ENCODE measurements around the gene PIR.

The PIR gene

GRCh38 chrX:15416133-15416993, 76.8 kb downstream of the PIR start:
- no peak for DNase-seq

- DNase-seq, result no peak
Observed at GRCh38 chrX:15413101-15413500, 80.0 kb downstream of the PIR start.

- DNase-seq, result no peak
Observed at GRCh38 chrX:15410947-15411346, 82.2 kb downstream of the PIR start.

- DNase-seq, result no peak
Observed at GRCh38 chrX:15410430-15410829, 82.7 kb downstream of the PIR start.

- DNase-seq, result no peak
Observed at GRCh38 chrX:15405846-15406245, 87.3 kb downstream of the PIR start.

GRCh38 chrX:15404401-15405096, 88.6 kb downstream of the PIR start:
- no peak for DNase-seq

GRCh38 chrX:15401378-15401777, 91.8 kb downstream of the PIR start:
- DNase-seq, result no peak

GRCh38 chrX:15399962-15400391, 93.2 kb downstream of the PIR start:
- no peak for DNase-seq

- no peak for DNase-seq
Observed at GRCh38 chrX:15398874-15399273, 94.3 kb downstream of the PIR start.

- DNase-seq, result no peak
Observed at GRCh38 chrX:15395789-15396188, 97.3 kb downstream of the PIR start.

GRCh38 chrX:15391850-15392249, 101.3 kb downstream of the PIR start:
- DNase-seq, result no peak

GRCh38 chrX:15384304-15384703, 108.8 kb downstream of the PIR start, which contains the start of gene VEGFD:
Gene VEGFD (minus strand): TSS chrX:15384413. CDS start chrX:15383946, 467 bp downstream.
- DNase-seq, result no peak

- no peak for DNase-seq
Observed at GRCh38 chrX:15382813-15383212, 110.3 kb downstream of the PIR start.

GRCh38 chrX:15376956-15377355, 116.2 kb downstream of the PIR start:
- DNase-seq, result no peak

- DNase-seq, result no peak
Observed at GRCh38 chrX:15373976-15374375, 119.2 kb downstream of the PIR start.

- DNase-seq, result no peak
Observed at GRCh38 chrX:15366506-15367352, 126.4 kb downstream of the PIR start.

- DNase-seq, result no peak
Observed at GRCh38 chrX:15359701-15360100, 133.4 kb downstream of the PIR start.

GRCh38 chrX:15358533-15358932, 134.6 kb downstream of the PIR start:
- no peak for DNase-seq

- no peak for DNase-seq
Observed at GRCh38 chrX:15356444-15356843, 136.7 kb downstream of the PIR start.

- no peak for DNase-seq
Observed at GRCh38 chrX:15350329-15350996, 142.7 kb downstream of the PIR start.

- DNase-seq, result peak; percentile 52
Observed at GRCh38 chrX:15349046-15349445, 144.1 kb downstream of the PIR start.

- DNase-seq, result no peak
Observed at GRCh38 chrX:15345976-15346375, 147.2 kb downstream of the PIR start.

GRCh38 chrX:15344106-15344505, 149.0 kb downstream of the PIR start:
- DNase-seq, result no peak

All from COR-L47 (cell line).